Coronary artery (tissue), 2 donors: ENCODE data around the gene HOXC5.

Experiments
- DNase-seq: peaks from one replicate; pipeline ENCODE4 v3.0.0-alpha.2; 2017; ENCODE audit warnings: low spot score
- H3K27ac ChIP-seq, 2 donors: fragments of 200-600 bp; sonication (generic); one replicate each; pipeline ENCODE4 v1.5.1; 2016 to 2019
- H3K4me3 ChIP-seq: fragments of 200-600 bp; sonication (generic); 2 replicates; pipeline ENCODE4 v1.5.1; 2016; ENCODE audit warnings: mild to moderate bottlenecking, moderate library complexity
- CTCF ChIP-seq: fragments of 200-600 bp; sonication (generic); IDR thresholded peaks from one replicate; pipeline ENCODE4 v1.5.1; 2019; ENCODE audit warnings: antibody characterized with exemption

HOXC5 gene

DNA sequence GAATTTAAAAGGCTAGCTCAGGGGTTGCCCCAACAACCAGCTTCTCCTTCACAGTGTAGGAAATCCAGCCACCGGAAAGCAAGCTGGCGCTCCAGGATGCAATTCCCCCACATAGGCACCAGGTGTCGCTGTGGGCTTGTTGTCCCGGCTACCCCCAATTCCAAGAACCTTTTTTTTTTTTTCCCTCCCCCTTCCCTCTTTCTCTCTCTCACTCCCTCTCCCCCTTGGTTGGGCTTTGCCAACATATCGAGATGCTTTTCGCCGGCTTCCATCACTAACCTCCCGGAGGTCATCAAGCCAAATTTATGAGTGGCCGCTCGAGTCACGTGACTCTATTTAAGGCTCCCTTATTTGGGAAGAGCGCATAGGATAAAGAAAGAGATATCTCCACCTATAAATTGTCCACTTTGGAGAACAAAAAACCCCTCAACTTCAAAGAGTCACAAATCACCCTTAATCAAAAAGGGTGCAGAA lies at the start of gene HOXC5:
HOXC5 (plus strand) TSS at position 424 of the 474 bp plus-strand sequence. CDS start 73 bp downstream, outside the sequence.
- Histone ChIP-seq H3K4me3 (peak within 1 kb of the TSS; percentile 64), H3K27ac (peak within 1 kb of the TSS in 1 of 2 donors; percentile 14)
- TF ChIP-seq CTCF, result peak; percentile 78
- DNase-seq, result no peak

GRCh38 chr12:53983568-53983949 lies 49.3 kb upstream of the HOXC5 start:
- TF ChIP-seq CTCF, result no peak
- H3K4me3 ChIP-seq, result no peak overlapping the region
- DNase-seq, result no peak
- H3K27ac ChIP-seq, result no peak overlapping the region

GRCh38 chr12:53983950-53984572 lies 48.8 kb upstream of the HOXC5 start:
- DNase-seq, result no peak
- Histone ChIP-seq H3K4me3 (no peak overlapping the region), H3K27ac (no peak overlapping the region)
- TF ChIP-seq CTCF, result no peak

GRCh38 chr12:53984901-53985691 lies 47.8 kb upstream of the HOXC5 start, which contains the start of gene HOXC10:
HOXC10 (plus strand) TSS chr12:53985146; CDS start chr12:53985260, 114 bp downstream.
- no peak for DNase-seq
- Histone ChIP-seq H3K27ac (no peak within 1 kb of the TSS), H3K4me3 (peak within 1 kb of the TSS; percentile 50)
- peak; percentile 32 for TF ChIP-seq CTCF

DNA sequence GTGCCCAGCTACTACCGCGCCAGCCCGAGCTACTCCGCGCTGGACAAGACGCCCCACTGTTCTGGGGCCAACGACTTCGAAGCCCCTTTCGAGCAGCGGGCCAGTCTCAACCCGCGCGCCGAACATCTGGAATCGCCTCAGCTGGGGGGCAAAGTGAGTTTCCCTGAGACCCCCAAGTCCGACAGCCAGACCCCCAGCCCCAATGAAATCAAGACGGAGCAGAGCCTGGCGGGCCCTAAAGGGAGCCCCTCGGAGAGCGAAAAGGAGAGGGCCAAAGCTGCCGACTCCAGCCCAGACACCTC lies 47.2 kb upstream of the HOXC5 start:
- TF ChIP-seq CTCF, result no peak
- H3K27ac ChIP-seq, result no peak overlapping the region
- H3K4me3 ChIP-seq, result peak overlapping the region; percentile 50
- DNase-seq, result no peak

- DNase-seq, result no peak
- H3K27ac ChIP-seq, result no peak overlapping the region
- H3K4me3 ChIP-seq, result peak overlapping the region; percentile 50
- TF ChIP-seq CTCF, result no peak
Observed at GRCh38 chr12:53985994-53986685, 46.7 kb upstream of the HOXC5 start.
